K562 treated with DMSO at 1 percent for 48 hours (cell line): Measurements from ENCODE around the gene ASCL5. TPM values are rescaled to one million over a fixed set of nuclear protein-coding genes. Genes with fewer than 3 reads are reported as not detected.

Experiments used
- total RNA-seq: library from RNA; unstranded; fragments of 300-600 nt; gene quantifications from 2 replicates; pipeline ENCODE4 v1.2.3, GENCODE V29; 2022; ENCODE audit warnings: low replicate concordance; ENCODE audit errors: extremely low read depth

Gene ASCL5, protein sequence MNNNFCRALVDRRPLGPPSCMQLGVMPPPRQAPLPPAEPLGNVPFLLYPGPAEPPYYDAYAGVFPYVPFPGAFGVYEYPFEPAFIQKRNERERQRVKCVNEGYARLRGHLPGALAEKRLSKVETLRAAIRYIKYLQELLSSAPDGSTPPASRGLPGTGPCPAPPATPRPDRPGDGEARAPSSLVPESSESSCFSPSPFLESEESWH
- not detected in 2 replicates for total RNA-seq

DNA sequence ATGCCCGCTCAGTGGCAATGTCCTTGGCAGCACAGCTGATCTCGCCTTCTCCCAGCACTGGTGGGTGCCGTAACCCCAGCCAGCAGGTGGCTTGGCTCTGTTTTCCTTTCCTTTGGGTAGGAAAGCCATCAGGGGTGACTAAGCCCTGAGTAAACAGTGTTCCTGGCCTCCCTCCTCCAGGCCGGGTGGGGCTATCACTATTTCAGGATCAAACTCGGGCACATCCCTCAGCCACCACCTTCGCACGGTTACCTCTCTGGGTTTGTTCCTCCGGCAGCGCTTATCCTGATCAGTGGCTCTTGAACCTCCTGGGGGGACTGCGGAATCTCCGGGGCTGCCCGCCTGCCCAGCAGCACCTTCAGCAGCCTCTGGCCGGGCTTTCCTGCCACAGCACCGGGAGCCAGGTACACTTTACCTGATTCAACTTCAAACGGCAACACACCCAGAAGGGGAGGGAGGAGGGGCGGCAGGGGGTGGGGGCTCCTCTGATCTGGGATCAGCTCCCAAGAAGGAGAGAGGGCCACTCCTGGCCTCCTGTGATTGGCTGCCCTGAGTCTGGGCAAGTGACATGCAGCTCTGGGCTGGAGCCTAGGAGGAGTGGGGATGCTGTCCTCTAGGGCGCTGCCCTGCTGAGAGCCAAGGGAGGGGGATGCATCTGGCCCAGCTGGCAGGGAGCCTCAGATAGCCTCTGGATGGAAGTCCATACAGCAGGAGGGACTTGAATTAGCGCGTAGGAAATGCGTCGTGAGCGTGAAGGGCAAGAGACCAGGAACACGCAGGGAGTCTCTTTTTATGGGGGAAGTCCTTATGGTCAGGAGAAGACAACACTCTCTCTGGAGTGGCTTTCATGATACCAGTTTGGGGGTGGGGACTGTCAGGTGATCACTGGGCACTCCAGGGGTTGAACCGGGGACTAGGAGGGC is at the start of gene ASCL5:
Gene ASCL5 (minus strand): TSS at position 353 of the 923 bp plus-strand sequence. CDS start 11,812 bp downstream, outside the sequence.

DNA sequence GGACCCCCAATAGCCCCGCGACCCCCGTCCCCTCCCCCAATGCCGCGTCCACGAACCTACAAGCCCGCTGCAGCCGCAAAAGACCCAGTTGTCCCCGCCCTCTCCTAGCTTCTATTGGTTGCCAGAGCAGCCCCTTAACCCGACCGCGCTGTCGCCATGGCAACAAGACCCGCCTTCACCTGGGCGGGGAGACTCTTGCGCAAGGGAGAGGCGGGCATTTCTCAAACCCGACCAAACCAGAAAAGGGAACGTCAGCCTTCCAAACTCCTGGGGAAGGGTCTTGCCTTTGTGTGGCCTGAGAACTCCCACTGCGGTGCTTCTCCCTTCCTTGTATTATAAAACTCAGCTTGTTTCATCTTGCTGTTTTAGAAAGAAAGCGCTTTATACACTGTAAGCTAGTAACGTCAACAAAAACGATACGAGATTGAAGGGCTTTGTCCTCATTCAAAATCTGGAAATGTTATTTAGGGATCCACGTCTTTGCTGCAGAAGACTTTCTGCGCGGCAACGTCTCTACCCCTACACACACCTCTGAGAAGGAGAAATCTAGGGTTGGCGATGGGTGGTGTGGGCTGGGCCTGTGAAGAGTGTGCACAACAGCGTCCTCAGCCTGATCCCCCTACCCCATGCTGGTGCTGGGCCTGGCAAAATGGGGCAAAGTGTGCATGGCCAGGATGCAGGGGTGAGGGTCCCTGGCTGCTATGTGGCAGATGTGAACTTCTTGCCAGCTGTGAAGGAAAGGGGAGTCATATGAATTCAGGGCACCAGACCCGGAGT is 27.6 kb upstream of the ASCL5 start, which contains the start of gene TMEM9:
Gene TMEM9 (minus strand): TSS at position 86 of the 777 bp plus-strand sequence. CDS start 551 bp downstream, outside the sequence.

DNA sequence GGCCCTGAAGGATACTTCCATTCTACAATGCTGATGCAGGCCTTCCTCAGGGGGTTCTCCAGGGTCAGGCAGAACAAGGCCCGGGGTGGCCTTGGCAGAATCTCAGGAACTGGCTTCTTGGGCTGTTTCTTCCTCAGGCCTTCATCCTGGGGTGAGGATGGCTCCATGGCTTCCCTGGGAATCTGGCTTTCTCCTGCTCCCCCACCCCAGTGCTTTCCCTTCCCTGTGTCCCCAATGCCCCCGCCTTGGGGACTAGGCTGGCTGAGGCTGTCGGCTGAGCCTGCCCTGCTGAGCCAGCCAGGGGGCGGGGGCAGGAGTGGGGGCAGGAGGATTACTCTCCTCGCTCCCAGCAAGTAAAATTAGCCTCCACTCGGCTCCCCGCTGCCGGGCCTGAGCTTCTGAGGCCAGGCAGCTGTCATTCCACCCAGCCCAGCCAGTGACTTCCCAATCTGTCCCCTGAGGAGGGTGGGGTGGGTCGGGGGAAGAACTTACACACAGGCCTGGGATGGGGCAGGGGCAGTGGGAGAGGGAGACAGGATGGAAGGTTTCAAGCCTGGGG is 14.7 kb downstream of the ASCL5 start, which contains the start of gene CACNA1S:
Gene CACNA1S (minus strand): TSS at position 254 of the 559 bp plus-strand sequence. CDS start 87 bp downstream, at position 167.

Other genes starting within 250 kb of the ASCL5 start
- gene INAVA, start 232.3 kb downstream of the ASCL5 start, total RNA-seq = not detected in 2 replicates
- gene KIF21B, start 103.5 kb downstream of the ASCL5 start, total RNA-seq = not detected in 2 replicates
- not detected in 2 replicates for gene CACNA1S, start 14.8 kb downstream of the ASCL5 start, total RNA-seq
- gene TMEM9, start 27.3 kb upstream of the ASCL5 start, total RNA-seq = not detected in 2 replicates
- gene IGFN1, start 63.6 kb upstream of the ASCL5 start, total RNA-seq = not detected in 2 replicates
- not detected in 2 replicates for gene PKP1, start 156.3 kb upstream of the ASCL5 start, total RNA-seq